CD4-positive, alpha-beta T cell treated with Interleukin-4 for 4 hours (primary cell): ENCODE results near the gene FAM161B.
"Not testable (repeated sequence)": the region's sequence is repeated elsewhere in the genome, so short reads cannot be mapped to it uniquely, and the experiment has no call there.

Experiments used
- DNase-seq: peaks from one replicate; pipeline ENCODE4 v3.0.0-alpha.2; 2020

The FAM161B gene, protein sequence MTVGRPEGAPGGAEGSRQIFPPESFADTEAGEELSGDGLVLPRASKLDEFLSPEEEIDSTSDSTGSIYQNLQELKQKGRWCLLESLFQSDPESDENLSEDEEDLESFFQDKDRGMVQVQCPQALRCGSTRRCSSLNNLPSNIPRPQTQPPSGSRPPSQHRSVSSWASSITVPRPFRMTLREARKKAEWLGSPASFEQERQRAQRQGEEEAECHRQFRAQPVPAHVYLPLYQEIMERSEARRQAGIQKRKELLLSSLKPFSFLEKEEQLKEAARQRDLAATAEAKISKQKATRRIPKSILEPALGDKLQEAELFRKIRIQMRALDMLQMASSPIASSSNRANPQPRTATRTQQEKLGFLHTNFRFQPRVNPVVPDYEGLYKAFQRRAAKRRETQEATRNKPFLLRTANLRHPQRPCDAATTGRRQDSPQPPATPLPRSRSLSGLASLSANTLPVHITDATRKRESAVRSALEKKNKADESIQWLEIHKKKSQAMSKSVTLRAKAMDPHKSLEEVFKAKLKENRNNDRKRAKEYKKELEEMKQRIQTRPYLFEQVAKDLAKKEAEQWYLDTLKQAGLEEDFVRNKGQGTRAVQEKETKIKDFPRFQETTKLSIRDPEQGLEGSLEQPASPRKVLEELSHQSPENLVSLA

DNA sequence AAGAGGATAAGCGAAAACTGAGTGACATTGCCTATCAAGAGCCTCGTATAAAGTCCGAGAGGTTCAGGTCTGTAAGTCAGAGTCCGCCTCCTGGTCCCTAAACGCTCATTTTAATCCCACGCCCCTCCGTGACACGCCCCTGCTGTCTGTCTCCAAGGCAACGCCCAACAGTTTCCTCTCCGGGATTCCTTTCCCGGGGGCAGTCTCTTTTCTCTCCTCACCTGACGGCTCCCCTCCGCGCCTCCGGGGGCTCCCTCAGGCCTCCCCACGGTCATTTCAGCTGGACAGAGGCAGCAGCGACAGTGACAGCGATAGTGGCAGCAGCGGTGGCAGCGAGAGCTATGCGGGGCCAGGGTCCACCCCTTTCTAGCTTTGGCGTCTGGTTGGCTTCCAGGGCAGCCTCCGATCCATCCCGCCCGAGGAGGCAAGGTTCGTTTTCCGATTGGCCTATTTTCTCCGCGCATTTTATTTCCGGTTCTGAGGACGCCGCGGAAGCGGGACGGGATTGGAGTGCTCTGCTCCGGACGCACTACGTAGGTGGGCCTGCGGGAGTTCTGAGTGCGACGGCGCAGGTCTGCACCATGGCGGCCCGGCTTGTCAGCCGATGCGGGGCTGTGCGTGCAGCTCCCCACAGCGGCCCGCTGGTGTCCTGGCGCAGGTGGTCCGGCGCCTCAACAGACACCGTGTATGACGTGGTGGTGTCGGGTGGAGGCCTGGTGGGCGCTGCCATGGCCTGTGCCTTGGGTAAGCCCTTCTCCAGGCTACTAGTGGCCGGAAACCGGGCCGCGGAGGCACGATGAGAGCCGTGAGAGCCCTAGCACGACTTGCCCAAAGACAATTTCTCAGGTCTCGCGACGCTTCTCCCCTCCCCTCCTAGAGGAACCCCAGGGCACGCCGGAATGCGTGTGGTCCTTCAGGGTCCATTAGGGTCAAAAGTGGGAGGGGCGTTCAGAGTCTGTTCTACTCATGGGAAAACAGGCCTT, at the start of gene FAM161B, which contains the start of gene COQ6:
Gene FAM161B (minus strand): TSS at position 343 of the 983 bp plus-strand sequence. CDS start 68 bp downstream, at position 275.
Gene COQ6 (plus strand): TSS at position 551 of the 983 bp plus-strand sequence. CDS start 31 bp downstream, at position 582.
- peak; percentile 94 for DNase-seq

DNA sequence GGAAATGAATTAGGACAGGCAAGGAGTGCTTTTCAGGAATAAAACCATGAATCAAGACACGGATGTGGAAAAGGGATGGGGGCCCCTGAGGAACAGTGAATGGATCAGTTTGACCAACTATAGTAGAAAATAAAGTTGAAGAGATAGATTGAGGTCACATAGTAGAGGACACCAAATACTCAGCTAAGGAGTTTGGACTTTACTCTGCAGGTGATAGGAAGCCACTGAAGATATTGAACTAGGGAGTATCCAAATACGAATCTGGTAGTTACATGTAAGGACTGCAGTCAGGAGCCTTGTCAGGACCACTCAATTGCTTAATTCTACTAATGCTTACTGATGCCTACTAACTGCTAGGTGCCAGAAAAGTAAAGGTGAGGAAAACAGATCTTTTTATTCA, 48.8 kb upstream of the FAM161B start:
- DNase-seq = no peak

DNA sequence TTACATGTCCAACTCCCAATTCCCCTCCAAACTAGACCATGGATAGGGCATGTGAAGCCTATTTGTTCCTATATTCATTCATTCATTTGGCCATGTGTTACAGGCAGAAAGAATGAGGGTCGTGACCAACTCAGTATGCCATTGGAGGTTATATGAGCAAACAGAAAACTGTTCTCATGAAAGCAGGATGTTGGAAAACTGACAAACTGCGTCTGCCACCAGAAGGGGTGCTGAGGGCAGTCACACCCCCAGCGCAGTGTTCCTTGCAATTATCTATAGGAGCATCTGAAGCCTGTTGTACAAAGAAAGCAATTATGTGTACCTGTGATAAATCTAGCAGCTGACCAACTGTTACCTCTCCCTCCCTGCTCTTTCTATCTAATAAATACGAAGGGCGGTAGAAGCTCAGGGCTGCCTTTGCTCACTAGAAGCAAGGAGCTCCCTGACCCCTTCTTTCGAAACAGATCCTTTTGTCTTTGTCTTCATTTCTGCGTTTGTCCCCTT, 48.1 kb upstream of the FAM161B start:
- no peak for DNase-seq

DNA sequence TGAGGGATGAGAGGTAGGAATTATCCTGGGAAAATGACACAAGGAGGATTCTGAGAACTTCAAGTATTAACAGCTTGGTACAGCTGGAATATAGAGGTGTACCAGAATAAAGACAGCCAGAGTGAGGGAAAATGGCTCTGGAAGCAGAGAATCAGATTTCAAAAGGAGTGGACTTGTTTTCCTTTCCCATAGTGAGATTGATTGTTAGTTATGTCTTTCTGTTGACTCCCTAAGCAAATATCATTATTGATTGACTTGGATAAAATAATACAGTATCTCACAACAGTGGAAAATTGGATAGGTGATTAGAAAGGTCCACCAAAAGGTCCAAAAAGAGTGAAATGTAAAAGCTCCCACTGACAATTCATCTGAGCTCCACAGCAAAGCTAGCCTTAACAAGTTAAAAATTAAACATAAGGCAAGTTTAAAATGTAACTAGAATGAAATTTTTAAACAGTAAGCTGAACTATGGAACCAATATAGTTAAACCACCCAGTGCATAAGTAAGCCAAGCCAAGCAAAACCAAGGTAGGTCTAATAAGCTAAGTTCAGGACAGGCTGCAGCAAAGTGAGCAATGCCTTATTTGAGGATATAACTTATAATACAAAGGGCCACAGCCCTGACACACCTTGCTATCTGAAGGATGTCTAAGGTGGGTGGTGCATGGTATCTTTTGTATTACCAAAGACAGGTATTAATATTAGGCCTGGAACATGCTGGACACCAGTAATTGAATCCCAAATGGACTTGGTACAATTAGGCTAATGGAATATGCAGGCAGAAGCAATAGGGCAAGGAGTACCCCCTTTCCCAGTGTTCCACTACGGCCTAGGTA, 47.4 kb upstream of the FAM161B start:
- no peak for DNase-seq

DNA sequence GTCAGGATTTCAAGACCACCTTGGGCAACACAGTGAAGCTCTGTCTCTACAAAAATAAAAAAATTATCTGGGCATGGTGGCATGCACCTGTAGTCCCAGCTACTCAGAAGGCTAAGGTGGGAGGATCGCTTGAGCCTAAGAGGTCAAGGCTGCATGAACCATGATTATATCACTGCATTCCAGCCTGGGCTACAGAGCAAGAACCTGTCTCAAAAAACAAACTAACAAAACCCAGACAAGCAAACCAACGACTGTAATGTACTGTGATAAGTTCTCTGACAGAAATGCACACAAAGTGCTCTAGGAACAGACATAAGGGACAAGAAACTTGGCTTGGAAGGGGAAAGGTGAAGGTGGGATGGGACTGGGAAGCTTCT, 46.8 kb upstream of the FAM161B start:
- DNase-seq = no peak

DNA sequence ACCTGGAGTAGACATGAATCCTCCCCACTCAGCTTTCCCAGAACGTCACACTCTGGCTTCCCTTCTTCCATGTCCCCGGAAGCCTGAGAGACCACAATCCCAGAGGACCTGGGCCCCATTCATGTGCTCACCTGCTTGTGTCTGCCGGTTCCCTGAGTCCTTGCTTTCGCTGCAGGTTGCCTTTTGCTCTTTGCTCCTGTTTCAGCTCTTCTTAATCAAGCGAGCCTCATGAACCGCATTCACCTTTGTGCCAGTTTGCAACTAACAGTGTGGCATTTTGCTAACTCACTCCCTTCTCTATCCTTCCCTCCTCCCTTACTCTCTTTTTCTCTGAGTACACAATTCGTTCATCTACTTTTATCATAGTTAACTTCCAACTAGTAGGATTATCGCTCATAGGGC, 46.1 kb upstream of the FAM161B start:
- DNase-seq = no peak

DNA sequence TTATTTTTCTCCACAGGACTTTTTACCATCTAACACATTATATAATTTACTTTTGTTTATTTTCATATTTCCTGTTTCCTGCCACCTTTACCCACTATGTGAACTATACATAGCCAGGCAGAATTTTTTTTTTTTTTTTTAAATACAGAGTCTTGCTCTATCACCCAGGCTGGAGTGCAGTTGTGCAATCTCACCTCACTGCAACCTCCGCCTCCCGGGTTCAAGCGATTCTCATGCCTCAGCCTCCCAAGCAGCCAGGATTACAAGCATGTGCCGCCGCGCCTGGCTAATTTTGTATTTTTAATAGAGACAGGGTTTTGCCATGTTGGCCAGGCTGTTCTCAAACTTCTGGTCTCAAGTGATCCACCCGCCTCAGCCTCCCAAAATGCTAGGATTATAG, 45.0 kb upstream of the FAM161B start:
- not testable (repeated sequence) for DNase-seq

DNA sequence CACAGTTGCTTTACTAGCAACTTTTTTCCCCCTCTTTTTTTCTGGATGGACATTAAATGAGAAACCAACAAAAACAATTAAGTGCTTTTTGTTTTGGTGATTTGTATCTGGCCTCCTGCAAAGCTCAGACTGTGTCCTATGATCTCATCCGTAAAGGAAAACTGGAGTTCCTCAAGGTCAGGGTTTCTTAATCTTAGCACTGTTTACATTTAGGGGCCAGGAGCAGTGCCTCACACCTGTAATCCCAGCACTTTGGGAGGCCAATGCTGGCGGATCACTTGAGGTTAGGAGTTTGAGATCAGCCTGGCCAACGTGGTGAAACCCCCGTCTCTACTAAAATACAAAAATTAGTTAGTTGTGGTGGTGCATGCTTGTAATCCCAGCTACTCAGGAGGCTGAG, 41.2 kb upstream of the FAM161B start:
- DNase-seq = no peak

DNA sequence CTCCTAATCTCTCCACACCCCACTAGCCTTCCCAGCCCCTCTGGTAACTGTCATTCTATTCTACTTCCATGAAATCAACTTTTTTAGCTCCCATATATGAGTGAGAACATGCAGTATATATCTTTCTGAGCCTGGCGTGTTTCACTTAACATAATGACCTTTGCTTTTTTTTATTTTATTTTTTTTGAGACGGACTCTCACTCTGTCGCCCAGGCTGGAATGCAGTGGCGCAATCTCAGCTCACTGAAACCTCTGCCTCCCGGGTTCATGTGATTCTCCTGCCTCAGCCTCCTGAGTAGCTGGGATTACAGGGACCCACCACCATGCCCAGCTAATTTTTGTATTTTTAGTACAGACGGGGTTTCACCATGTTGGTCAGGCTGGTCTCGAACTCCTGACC, 38.8 kb upstream of the FAM161B start:
- DNase-seq = not testable (repeated sequence)

DNA sequence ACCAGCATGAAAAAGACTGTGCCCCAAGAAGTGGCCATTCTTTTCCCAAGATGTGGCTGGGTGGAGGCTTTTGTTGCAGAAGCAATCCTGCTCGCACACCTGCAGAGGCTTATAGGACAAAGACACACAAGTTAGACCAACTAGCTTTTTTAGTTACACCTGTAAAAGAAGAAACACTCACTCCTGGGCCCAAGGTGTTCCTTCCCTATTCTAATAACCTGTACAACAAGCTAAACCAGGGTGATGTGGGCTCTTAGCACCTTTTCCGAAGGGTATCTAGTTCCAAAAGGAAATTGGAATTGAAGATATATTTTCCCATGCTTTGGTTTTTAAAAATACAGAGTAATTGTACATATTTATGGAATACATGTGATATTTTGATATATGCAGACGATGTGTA, 38.2 kb upstream of the FAM161B start:
- DNase-seq = no peak

DNA sequence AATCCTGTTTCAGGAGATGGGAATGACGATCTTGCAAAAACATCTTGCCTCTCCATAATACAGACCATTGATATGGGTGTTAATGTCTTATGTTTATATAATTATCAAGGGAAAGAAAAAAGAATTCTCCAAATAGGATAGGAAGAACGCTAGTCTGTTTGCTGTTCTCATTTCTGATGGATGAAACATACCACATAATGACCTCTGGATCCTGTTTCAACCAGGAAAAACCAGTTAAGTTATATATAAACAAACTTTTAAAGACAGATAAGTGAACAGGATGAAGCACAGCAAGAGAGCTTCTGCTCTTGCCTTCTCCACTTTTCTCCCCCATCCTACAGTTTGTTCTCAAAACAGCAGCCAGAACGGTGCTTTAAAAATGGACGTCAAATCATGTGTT, 28.0 kb upstream of the FAM161B start:
- no peak for DNase-seq

DNA sequence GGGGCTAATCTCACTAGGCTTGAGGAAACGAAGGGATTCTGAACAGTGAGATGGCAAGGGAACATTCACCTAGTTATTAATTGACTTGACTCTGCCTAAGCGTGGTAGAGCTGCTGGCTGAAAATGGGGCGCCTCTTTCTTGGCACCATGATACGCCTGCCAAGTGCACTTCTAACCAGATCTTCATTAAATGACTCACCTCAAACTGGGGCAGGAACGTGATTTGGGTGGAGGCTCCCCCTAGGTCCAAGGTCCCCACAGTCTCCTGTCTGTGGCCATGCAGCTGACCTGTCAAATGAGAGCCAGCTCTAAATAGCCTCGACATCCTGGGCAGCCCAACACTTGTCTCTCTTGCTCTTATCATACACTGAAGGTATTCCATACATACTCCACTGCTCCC, 26.2 kb upstream of the FAM161B start:
- DNase-seq = no peak

DNA sequence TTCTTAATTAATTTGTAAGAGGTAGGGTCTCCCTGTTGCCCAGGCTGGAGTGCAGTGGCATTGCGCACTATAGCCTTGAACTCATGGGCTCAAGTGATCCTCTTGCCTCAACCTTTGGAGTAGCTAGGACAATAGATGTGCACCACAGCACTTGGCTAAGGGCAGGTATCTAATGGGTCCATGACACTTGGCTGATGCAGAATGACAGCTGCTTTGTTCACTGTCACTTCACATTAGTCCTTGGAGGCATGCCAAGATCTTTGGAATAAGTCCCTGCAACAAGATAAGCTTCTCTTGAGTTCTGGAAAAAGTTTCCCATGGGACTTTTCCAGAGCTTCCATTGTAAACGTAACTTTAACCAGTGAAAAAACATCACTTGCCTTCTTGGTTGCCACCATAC, 23.6 kb upstream of the FAM161B start:
- DNase-seq = no peak

DNA sequence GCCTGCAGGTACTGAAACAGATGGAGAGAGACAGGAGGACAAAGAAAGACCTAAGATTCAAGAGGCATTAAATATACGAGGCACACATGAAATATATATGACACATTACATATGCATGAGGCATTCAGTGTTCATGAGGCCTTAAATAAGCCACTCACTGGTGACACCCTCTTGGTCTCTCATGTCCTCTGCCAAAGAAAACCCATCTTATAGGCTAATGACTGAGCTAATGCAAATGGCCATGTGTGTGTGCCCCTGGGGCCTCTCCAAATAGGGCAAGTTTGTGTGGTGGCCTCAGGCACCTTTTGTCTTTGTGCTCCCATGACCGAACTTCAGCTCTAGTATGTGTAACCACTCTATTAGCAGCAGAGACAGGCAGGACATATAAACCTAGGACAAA, 19.0 kb upstream of the FAM161B start:
- no peak for DNase-seq

DNA sequence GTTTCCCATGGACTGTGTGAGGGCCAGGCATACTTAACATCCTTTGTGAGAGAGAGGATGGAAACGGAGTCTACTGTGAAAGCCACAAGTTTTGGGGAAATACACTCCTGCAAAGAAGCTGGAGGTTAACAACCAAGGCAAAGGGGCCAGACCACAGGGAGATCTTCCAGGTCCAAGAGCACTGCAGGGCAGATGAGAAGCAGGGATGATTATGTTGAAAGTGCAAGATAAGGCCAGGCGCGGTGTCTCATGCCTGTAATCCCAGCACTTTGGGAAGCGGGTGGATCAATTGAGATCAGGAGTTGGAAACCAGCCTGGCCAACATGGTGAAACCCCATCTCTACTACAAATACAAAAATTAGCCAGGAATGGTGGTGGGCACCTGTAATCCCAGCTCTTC, 15.3 kb upstream of the FAM161B start:
- no peak for DNase-seq

DNA sequence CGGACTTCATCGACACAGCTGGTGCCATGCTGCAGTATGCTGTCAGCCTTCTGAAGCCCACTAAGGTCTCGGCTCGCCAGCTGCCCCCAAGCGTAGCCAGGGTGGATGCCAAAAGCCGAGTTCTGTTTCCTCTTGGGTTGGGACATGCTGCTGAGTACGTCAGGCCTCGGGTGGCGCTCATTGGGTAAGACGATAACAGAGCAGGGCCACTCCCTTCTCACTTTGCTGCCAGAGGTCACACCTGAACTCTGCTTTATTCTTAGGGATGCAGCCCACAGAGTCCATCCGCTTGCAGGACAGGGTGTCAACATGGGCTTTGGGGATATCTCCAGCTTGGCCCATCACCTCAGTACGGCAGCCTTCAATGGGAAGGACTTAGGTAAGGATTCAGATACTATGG, 11.3 kb upstream of the FAM161B start:
- DNase-seq = no peak

DNA sequence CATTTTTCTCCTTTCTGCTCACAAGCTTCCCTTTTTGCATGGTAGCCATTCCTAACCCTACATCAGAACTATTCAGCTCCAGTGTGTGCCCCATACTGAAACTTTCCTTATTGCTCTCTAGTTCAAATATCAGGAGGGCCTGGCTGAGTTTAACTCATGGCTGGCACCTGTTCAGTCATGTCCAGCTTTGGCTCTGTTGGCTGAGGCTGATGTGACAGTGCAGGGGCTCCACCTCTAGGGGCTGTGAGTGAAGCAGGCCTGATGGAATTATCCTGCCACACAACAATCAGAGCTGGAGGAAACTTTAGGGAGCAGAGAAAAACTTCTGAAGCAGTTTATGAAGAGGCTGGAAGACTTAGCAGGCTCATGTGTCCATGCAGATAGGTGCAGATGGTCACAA, 8.7 kb upstream of the FAM161B start:
- no peak for DNase-seq

DNA sequence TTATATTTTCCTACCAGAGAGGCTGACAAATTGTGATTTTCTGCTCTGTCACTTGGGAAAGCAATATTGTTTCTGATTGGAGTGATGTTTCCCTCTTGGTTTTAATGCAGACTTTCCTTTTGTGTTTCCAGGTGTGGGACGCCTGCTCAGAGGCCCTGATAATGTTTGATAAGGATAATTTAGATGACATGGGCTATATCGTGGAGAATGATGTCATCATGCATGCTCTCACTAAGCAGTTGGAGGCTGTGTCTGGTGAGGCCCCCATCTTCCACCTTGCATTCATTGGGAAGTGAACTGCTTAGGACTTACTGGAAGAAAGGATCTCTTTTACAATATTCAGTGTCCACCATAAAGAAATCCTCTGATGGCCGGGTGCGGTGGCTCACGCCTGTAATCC, 5.8 kb upstream of the FAM161B start:
- no peak for DNase-seq

DNA sequence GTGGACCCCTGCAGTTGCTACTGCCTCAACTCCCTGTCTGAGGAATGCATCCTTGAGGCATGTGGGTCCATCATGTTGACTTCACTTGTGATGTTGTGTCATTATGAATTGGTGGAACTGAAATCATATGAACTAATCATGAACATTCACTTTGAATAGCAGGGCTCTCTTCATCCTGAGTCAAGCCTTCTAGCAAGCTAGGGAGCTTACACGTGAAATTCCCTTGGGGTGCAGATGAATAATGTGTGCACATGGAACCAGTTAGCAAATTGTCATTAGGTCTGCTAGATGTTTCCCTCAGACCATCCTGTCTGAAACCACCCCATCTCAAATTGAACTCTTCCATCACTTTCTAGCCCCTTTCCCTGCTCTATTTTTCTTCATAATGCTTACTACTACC, 3.8 kb upstream of the FAM161B start:
- no peak for DNase-seq

DNA sequence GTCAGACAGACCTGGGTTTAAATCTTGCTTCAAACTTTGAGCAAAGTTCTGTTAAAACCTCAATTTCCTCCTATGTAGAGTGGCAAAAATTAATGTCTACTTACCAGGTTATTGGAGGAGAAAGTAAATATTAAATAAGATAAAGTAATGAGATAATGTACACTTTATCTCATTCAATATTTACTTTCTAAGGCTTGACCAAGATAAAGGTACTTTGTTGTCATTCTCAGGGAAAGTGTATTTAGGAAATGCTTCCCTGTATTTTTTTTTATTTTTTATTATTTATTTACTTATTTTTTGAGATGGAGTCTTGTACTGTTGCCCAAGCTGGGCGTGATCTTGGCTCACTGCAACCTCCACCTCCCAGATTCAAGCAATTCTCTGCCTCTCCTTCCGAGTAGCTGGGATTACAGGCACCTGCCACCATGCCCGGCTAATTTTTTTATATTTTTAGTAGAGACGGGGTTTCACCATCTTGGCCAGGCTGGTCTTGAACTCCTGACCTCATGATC, 4.7 kb downstream of the FAM161B start:
- no peak for DNase-seq

DNA sequence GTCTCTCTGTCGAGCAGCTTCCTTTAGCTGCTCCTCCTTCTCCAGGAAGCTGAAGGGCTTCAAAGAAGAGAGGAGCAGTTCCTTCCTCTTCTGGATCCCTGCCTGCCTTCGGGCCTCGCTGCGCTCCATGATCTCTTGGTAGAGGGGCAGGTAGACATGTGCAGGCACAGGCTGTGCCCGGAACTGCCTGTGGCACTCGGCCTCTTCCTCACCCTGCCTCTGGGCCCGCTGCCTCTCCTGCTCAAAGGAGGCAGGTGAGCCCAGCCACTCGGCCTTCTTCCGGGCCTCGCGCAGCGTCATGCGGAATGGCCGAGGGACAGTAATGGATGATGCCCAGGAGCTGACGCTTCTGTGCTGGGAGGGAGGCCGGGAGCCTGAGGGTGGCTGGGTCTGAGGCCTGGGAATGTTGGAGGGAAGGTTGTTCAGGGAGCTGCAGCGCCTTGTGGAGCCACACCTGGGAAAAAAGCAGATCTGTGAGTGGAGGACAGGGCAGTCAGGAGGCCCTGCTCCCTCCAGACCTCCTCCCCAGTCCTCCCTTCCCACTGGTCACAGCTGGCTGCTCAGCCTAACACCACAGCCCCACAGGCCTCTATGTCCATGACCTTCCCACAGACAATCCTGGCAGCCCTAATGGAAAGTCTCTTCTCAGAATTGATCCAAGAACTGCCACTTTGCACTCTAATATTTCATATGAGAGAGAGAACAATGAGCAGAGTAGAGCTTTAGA, 5.3 kb downstream of the FAM161B start:
- no peak for DNase-seq
